Measurements from ENCODE around the gene APOH.

The APOH gene

GRCh38 chr17:66228887-66229782, at the start of gene APOH:
Gene APOH (minus strand): TSS chr17:66229415. CDS start chr17:66229379, 36 bp downstream.
- DNase-seq (ENCODE audit: low read depth, low spot score), result no peak

GRCh38 chr17:66277191-66277590, 48.0 kb upstream of the APOH start:
- no peaks in the 10 kb centered on the region for H3K36me3 ChIP-seq (ENCODE audit: insufficient read depth, low read length)
- H3K4me3 ChIP-seq, result no peak overlapping the region
- no peaks in the 10 kb centered on the region for H3K9me3 ChIP-seq (ENCODE audit: low read depth, low read length)
- no peak for DNase-seq (ENCODE audit: low read depth, low spot score)
- no peak overlapping the region for H3K27ac ChIP-seq
- no peak overlapping the region for H3K9ac ChIP-seq (ENCODE audit: insufficient read length)
- TF ChIP-seq EZH2 (IDR thresholded peaks at IDR 0.05) (no peak), POLR2AphosphoS5 (IDR thresholded peaks at IDR 0.05; ENCODE audit: borderline replicate concordance, low read depth, low read length) (no peak), FOXP2 (optimal IDR thresholded peaks at IDR 0.05; ENCODE audit: control extremely low read depth, extremely low read length, insufficient read depth) (no peak)

More at GRCh38 chr17:66228887-66229782, at the start of gene APOH:
- no peak within 1 kb of the TSS for H3K27ac ChIP-seq
- H3K4me3 ChIP-seq, result no peak within 1 kb of the TSS
- no peaks in the 10 kb centered on the region for H3K9me3 ChIP-seq (ENCODE audit: low read depth, low read length)
- no peak within 1 kb of the TSS for H3K9ac ChIP-seq (ENCODE audit: insufficient read length)
- no peak for TF ChIP-seq EZH2 (IDR thresholded peaks at IDR 0.05)
- no peaks in the 10 kb centered on the region for H3K36me3 ChIP-seq (ENCODE audit: insufficient read depth, low read length)

GRCh38 chr17:66276328-66276937, 47.2 kb upstream of the APOH start:
- TF ChIP-seq FOXP2 (optimal IDR thresholded peaks at IDR 0.05; ENCODE audit: control extremely low read depth, extremely low read length, insufficient read depth) (no peak), EZH2 (IDR thresholded peaks at IDR 0.05) (no peak), POLR2AphosphoS5 (IDR thresholded peaks at IDR 0.05; ENCODE audit: borderline replicate concordance, low read depth, low read length) (no peak)
- no peak for DNase-seq (ENCODE audit: low read depth, low spot score)
- Histone ChIP-seq H3K9me3 (ENCODE audit: low read depth, low read length) (no peaks in the 10 kb centered on the region; the same call in 1 of the 2 replicates), H3K27ac (no peak overlapping the region), H3K4me3 (no peak overlapping the region), H3K36me3 (ENCODE audit: insufficient read depth, low read length) (no peaks in the 10 kb centered on the region), H3K9ac (ENCODE audit: insufficient read length) (no peak overlapping the region)

GRCh38 chr17:66275651-66276050, 46.4 kb upstream of the APOH start:
- no peak for TF ChIP-seq POLR2AphosphoS5 (IDR thresholded peaks at IDR 0.05; ENCODE audit: borderline replicate concordance, low read depth, low read length)
- TF ChIP-seq FOXP2 (optimal IDR thresholded peaks at IDR 0.05; ENCODE audit: control extremely low read depth, extremely low read length, insufficient read depth), result no peak
- TF ChIP-seq EZH2 (IDR thresholded peaks at IDR 0.05), result no peak
- DNase-seq (ENCODE audit: low read depth, low spot score), result no peak
- Histone ChIP-seq H3K9ac (ENCODE audit: insufficient read length) (no peak overlapping the region), H3K9me3 (ENCODE audit: low read depth, low read length) (no peaks in the 10 kb centered on the region; the same call in 1 of the 2 replicates), H3K27ac (no peak overlapping the region), H3K4me3 (no peak overlapping the region), H3K36me3 (ENCODE audit: insufficient read depth, low read length) (no peaks in the 10 kb centered on the region)

GRCh38 chr17:66273586-66273848, 44.3 kb upstream of the APOH start:
- DNase-seq (ENCODE audit: low read depth, low spot score), result no peak
- Histone ChIP-seq H3K9me3 (ENCODE audit: low read depth, low read length) (no peaks in the 10 kb centered on the region; the same call in 1 of the 2 replicates), H3K27ac (no peak overlapping the region), H3K36me3 (ENCODE audit: insufficient read depth, low read length) (no peaks in the 10 kb centered on the region), H3K9ac (ENCODE audit: insufficient read length) (no peak overlapping the region), H3K4me3 (no peak overlapping the region)
- no peak for TF ChIP-seq POLR2AphosphoS5 (IDR thresholded peaks at IDR 0.05; ENCODE audit: borderline replicate concordance, low read depth, low read length)
- TF ChIP-seq FOXP2 (optimal IDR thresholded peaks at IDR 0.05; ENCODE audit: control extremely low read depth, extremely low read length, insufficient read depth), result no peak
- TF ChIP-seq EZH2 (IDR thresholded peaks at IDR 0.05), result no peak

- Histone ChIP-seq H3K36me3 (ENCODE audit: insufficient read depth, low read length) (no peaks in the 10 kb centered on the region), H3K9me3 (ENCODE audit: low read depth, low read length) (no peaks in the 10 kb centered on the region; the same call in 1 of the 2 replicates), H3K9ac (ENCODE audit: insufficient read length) (no peak overlapping the region), H3K27ac (no peak overlapping the region), H3K4me3 (no peak overlapping the region)
- no peak for TF ChIP-seq EZH2 (IDR thresholded peaks at IDR 0.05)
- no peak for TF ChIP-seq FOXP2 (optimal IDR thresholded peaks at IDR 0.05; ENCODE audit: control extremely low read depth, extremely low read length, insufficient read depth)
- no peak for TF ChIP-seq POLR2AphosphoS5 (IDR thresholded peaks at IDR 0.05; ENCODE audit: borderline replicate concordance, low read depth, low read length)
- DNase-seq (ENCODE audit: low read depth, low spot score), result no peak
Observed at GRCh38 chr17:66272811-66273585, 43.8 kb upstream of the APOH start.

- no peak overlapping the region for H3K9ac ChIP-seq (ENCODE audit: insufficient read length)
Observed at GRCh38 chr17:66271512-66271911, 42.3 kb upstream of the APOH start.

GRCh38 chr17:66270106-66270505, 40.9 kb upstream of the APOH start:
- Histone ChIP-seq H3K27ac (no peak overlapping the region), H3K4me3 (no peak overlapping the region; the same call in 1 of the 2 replicates), H3K36me3 (ENCODE audit: insufficient read depth, low read length) (no peaks in the 10 kb centered on the region), H3K9ac (ENCODE audit: insufficient read length) (no peak overlapping the region), H3K9me3 (ENCODE audit: low read depth, low read length) (no peaks in the 10 kb centered on the region; the same call in 1 of the 2 replicates)
- no peak for DNase-seq (ENCODE audit: low read depth, low spot score)
- TF ChIP-seq POLR2AphosphoS5 (IDR thresholded peaks at IDR 0.05; ENCODE audit: borderline replicate concordance, low read depth, low read length) (no peak), EZH2 (IDR thresholded peaks at IDR 0.05) (no peak), FOXP2 (optimal IDR thresholded peaks at IDR 0.05; ENCODE audit: control extremely low read depth, extremely low read length, insufficient read depth) (no peak)

More at GRCh38 chr17:66271512-66271911, 42.3 kb upstream of the APOH start:
- no peak overlapping the region for H3K27ac ChIP-seq
- no peaks in the 10 kb centered on the region; the same call in 1 of the 2 replicates for H3K9me3 ChIP-seq (ENCODE audit: low read depth, low read length)
- H3K4me3 ChIP-seq, result no peak overlapping the region
- no peak for DNase-seq (ENCODE audit: low read depth, low spot score)
- no peaks in the 10 kb centered on the region for H3K36me3 ChIP-seq (ENCODE audit: insufficient read depth, low read length)
- no peak for TF ChIP-seq POLR2AphosphoS5 (IDR thresholded peaks at IDR 0.05; ENCODE audit: borderline replicate concordance, low read depth, low read length)
- TF ChIP-seq EZH2 (IDR thresholded peaks at IDR 0.05), result no peak
- no peak for TF ChIP-seq FOXP2 (optimal IDR thresholded peaks at IDR 0.05; ENCODE audit: control extremely low read depth, extremely low read length, insufficient read depth)

Measured in SK-N-MC (cell line).